BLaER1 treated with 17β-estradiol and CSF1 and Interleukin-3, amounts not matched to agents 10 nM and 100 nM (cell line): ENCODE measurements around the gene CACNA2D1.

Source experiments
- H3K27ac ChIP-seq, 11 experiments: shearing (Covaris generic); formaldehyde crosslinking; 2 replicates each; pipeline ENCODE4 v1.8.1; 2022
- H3K27me3 ChIP-seq, 11 experiments: shearing (Covaris generic); formaldehyde crosslinking; 2 replicates each; pipeline ENCODE4 v1.8.1; 2022
- H3K36me3 ChIP-seq, 11 experiments: shearing (Covaris generic); formaldehyde crosslinking; 2 replicates each; pipeline ENCODE4 v1.8.1; 2022
- H3K4me1 ChIP-seq, 10 experiments: shearing (Covaris generic); formaldehyde crosslinking; 2 replicates each; pipeline ENCODE4 v1.8.1; 2022
- H3K4me2 ChIP-seq, 11 experiments: shearing (Covaris generic); formaldehyde crosslinking; 2 replicates each; pipeline ENCODE4 v1.8.1; 2022
- H3K4me3 ChIP-seq, 10 experiments: shearing (Covaris generic); formaldehyde crosslinking; 2 replicates each; pipeline ENCODE4 v1.8.1; 2022
- H3K9ac ChIP-seq, 11 experiments: shearing (Covaris generic); formaldehyde crosslinking; 2 replicates each; pipeline ENCODE4 v1.8.1; 2022
- H3K9me3 ChIP-seq, 11 experiments: shearing (Covaris generic); formaldehyde crosslinking; replicated peaks in 1 of 11; 2 replicates each; pipeline ENCODE4 v1.8.1; 2022
- H4K20me1 ChIP-seq, 11 experiments: shearing (Covaris generic); formaldehyde crosslinking; 2 replicates each; pipeline ENCODE4 v1.8.1; 2022
- Cebpa-rat ChIP-seq, 11 experiments: shearing (Covaris generic); IDR thresholded peaks; 2 replicates each; pipeline ENCODE4 v1.8.1; 2022

Gene CACNA2D1

GRCh38 chr7:82405301-82405700 lies 38.3 kb downstream of the CACNA2D1 start:
- Histone ChIP-seq H3K4me3 (no peak overlapping the region), H3K4me1 (no peaks in the 10 kb centered on the region), H3K9ac (no peak overlapping the region), H3K4me2 (no peak overlapping the region), H3K9me3 (no peaks in the 10 kb centered on the region), H3K27me3 (no peaks in the 10 kb centered on the region), H4K20me1 (no peaks in the 10 kb centered on the region), H3K27ac (no peak overlapping the region), H3K36me3 (no peaks in the 10 kb centered on the region)
- TF ChIP-seq Cebpa-rat (IDR thresholded peaks at IDR 0.05): no peak

GRCh38 chr7:82404652-82405051 lies 38.9 kb downstream of the CACNA2D1 start:
- H3K9ac ChIP-seq: no peak overlapping the region
- H3K4me1 ChIP-seq: no peaks in the 10 kb centered on the region
- no peak overlapping the region for H3K4me2 ChIP-seq
- no peak overlapping the region for H3K27ac ChIP-seq
- H4K20me1 ChIP-seq: no peaks in the 10 kb centered on the region
- H3K9me3 ChIP-seq: no peaks in the 10 kb centered on the region
- H3K27me3 ChIP-seq: no peaks in the 10 kb centered on the region
- H3K4me3 ChIP-seq: no peak overlapping the region
- no peak for TF ChIP-seq Cebpa-rat (IDR thresholded peaks at IDR 0.05)
- no peaks in the 10 kb centered on the region for H3K36me3 ChIP-seq

- Histone ChIP-seq H3K4me1 (no peaks in the 10 kb centered on the region), H3K36me3 (no peaks in the 10 kb centered on the region), H3K4me3 (no peak overlapping the region), H3K4me2 (no peak overlapping the region), H3K9me3 (peaks cover 0 to 2% (median 0%) of the 10 kb centered on the region in 11 experiments; a peak in 2 of 22 replicates), H3K27ac (no peak overlapping the region), H3K27me3 (no peaks in the 10 kb centered on the region), H4K20me1 (no peaks in the 10 kb centered on the region), H3K9ac (no peak overlapping the region)
- no peak for TF ChIP-seq Cebpa-rat (IDR thresholded peaks at IDR 0.05)
Measured at GRCh38 chr7:82404094-82404493, 39.5 kb downstream of the CACNA2D1 start.

GRCh38 chr7:82397879-82398524 lies 45.6 kb downstream of the CACNA2D1 start:
- no peaks in the 10 kb centered on the region for H3K36me3 ChIP-seq
- H3K4me1 ChIP-seq: no peaks in the 10 kb centered on the region
- H3K4me3 ChIP-seq: no peak overlapping the region
- H3K4me2 ChIP-seq: no peak overlapping the region
- H3K9me3 ChIP-seq: peaks cover 0 to 3% (median 0%) of the 10 kb centered on the region in 11 experiments; a peak in 2 of 22 replicates
- H3K9ac ChIP-seq: no peak overlapping the region
- H3K27ac ChIP-seq: no peak overlapping the region
- no peaks in the 10 kb centered on the region for H4K20me1 ChIP-seq
- no peaks in the 10 kb centered on the region for H3K27me3 ChIP-seq
- no peak for TF ChIP-seq Cebpa-rat (IDR thresholded peaks at IDR 0.05)

- H3K4me1 ChIP-seq: no peaks in the 10 kb centered on the region
- H3K9ac ChIP-seq: no peak overlapping the region
- H3K27me3 ChIP-seq: no peaks in the 10 kb centered on the region
- no peak overlapping the region for H3K27ac ChIP-seq
- no peaks in the 10 kb centered on the region for H4K20me1 ChIP-seq
- H3K36me3 ChIP-seq: no peaks in the 10 kb centered on the region
- TF ChIP-seq Cebpa-rat (IDR thresholded peaks at IDR 0.05): no peak
- H3K9me3 ChIP-seq: peaks cover 4 to 12% (median 8%) of the 10 kb centered on the region in 11 experiments; a peak in 16 of 22 replicates
- no peak overlapping the region for H3K4me3 ChIP-seq
- no peak overlapping the region for H3K4me2 ChIP-seq
Measured at GRCh38 chr7:82396343-82396742, 47.2 kb downstream of the CACNA2D1 start.

- H3K27ac ChIP-seq: no peak overlapping the region
- no peaks in the 10 kb centered on the region for H4K20me1 ChIP-seq
- H3K4me2 ChIP-seq: no peak overlapping the region
- H3K9ac ChIP-seq: no peak overlapping the region
- H3K27me3 ChIP-seq: no peaks in the 10 kb centered on the region
- H3K36me3 ChIP-seq: no peaks in the 10 kb centered on the region
- H3K4me3 ChIP-seq: no peak overlapping the region
- H3K4me1 ChIP-seq: no peaks in the 10 kb centered on the region
- H3K9me3 ChIP-seq: peaks cover 4 to 12% (median 8%) of the 10 kb centered on the region in 11 experiments; a peak in 16 of 22 replicates
- no peak for TF ChIP-seq Cebpa-rat (IDR thresholded peaks at IDR 0.05)
Measured at GRCh38 chr7:82395147-82395546, 48.4 kb downstream of the CACNA2D1 start.

- Histone ChIP-seq H3K36me3 (no peaks in the 10 kb centered on the region), H4K20me1 (no peaks in the 10 kb centered on the region), H3K27me3 (no peaks in the 10 kb centered on the region), H3K9ac (no peak overlapping the region), H3K9me3 (peaks cover 4 to 10% (median 8%) of the 10 kb centered on the region in 11 experiments; a peak in 15 of 22 replicates), H3K4me2 (no peak overlapping the region), H3K4me1 (no peaks in the 10 kb centered on the region), H3K27ac (no peak overlapping the region), H3K4me3 (no peak overlapping the region)
- no peak for TF ChIP-seq Cebpa-rat (IDR thresholded peaks at IDR 0.05)
Measured at GRCh38 chr7:82393840-82394220, 49.7 kb downstream of the CACNA2D1 start.

GRCh38 chr7:82393076-82393839 lies 50.3 kb downstream of the CACNA2D1 start:
- Histone ChIP-seq H4K20me1 (no peaks in the 10 kb centered on the region), H3K9ac (no peak overlapping the region), H3K4me3 (no peak overlapping the region), H3K36me3 (no peaks in the 10 kb centered on the region), H3K4me2 (no peak overlapping the region), H3K27ac (no peak overlapping the region), H3K27me3 (no peaks in the 10 kb centered on the region), H3K4me1 (no peaks in the 10 kb centered on the region), H3K9me3 (peaks cover 4 to 10% (median 8%) of the 10 kb centered on the region in 11 experiments; a peak in 15 of 22 replicates)
- no peak for TF ChIP-seq Cebpa-rat (IDR thresholded peaks at IDR 0.05)

- no peak overlapping the region for H3K4me3 ChIP-seq
- no peak for TF ChIP-seq Cebpa-rat (IDR thresholded peaks at IDR 0.05)
Measured at GRCh38 chr7:82390936-82391335, 52.6 kb downstream of the CACNA2D1 start.

More at GRCh38 chr7:82390936-82391335, 52.6 kb downstream of the CACNA2D1 start:
- H4K20me1 ChIP-seq: no peaks in the 10 kb centered on the region
- no peak overlapping the region for H3K4me2 ChIP-seq
- H3K9ac ChIP-seq: no peak overlapping the region
- H3K4me1 ChIP-seq: no peaks in the 10 kb centered on the region
- no peaks in the 10 kb centered on the region for H3K36me3 ChIP-seq
- H3K27me3 ChIP-seq: no peaks in the 10 kb centered on the region
- H3K9me3 ChIP-seq: peaks cover 4 to 10% (median 8%) of the 10 kb centered on the region in 11 experiments; a peak in 15 of 22 replicates
- H3K27ac ChIP-seq: no peak overlapping the region
